Neural crest cell (in vitro differentiated cells): Measurements from ENCODE around the gene TCP1. TPM values are rescaled to one million over a fixed set of nuclear protein-coding genes. Genes with fewer than 3 reads are reported as not detected.
"Not testable (repeated sequence)": the region's sequence is repeated elsewhere in the genome, so short reads cannot be mapped to it uniquely, and the experiment has no call there.

Experiments used
- DNase-seq: peaks from one replicate; pipeline ENCODE4 v3.0.0; 2021; ENCODE audit warnings: low read depth, mixed read lengths, low spot score
- H3K27ac Mint-ChIP-seq: one replicate; pipeline ENCODE4 v1.8.0; 2021; ENCODE audit warnings: mild to moderate bottlenecking, mixed read lengths; ENCODE audit not compliant: unreplicated experiment
- H3K27me3 Mint-ChIP-seq: 2 replicates; pipeline ENCODE4 v1.8.0; 2021; ENCODE audit warnings: low read depth, mild to moderate bottlenecking, mixed read lengths
- H3K36me3 Mint-ChIP-seq: 2 replicates; pipeline ENCODE4 v1.8.0; 2021; ENCODE audit warnings: low read depth, mild to moderate bottlenecking, mixed read lengths
- H3K4me1 Mint-ChIP-seq: 2 replicates; pipeline ENCODE4 v1.8.0; 2021; ENCODE audit warnings: mixed read lengths
- H3K4me3 Mint-ChIP-seq: one replicate; pipeline ENCODE4 v1.8.0; 2021; ENCODE audit warnings: mild to moderate bottlenecking, mixed read lengths
- H3K9me3 Mint-ChIP-seq: 2 replicates; pipeline ENCODE4 v1.8.0; 2021; ENCODE audit warnings: mixed read lengths
- total RNA-seq: library from RNA; stranded (reverse); gene quantifications from 2 replicates; pipeline ENCODE4 v1.2.1, GENCODE V29; 2021
- TF ChIP-seq, protein P1 (sequence below): fragments of 200-600 bp; sonication (generic); conservative IDR thresholded peaks from 2 replicates; pipeline ENCODE4 v1.5.0; 2021; ENCODE audit warnings: antibody characterized with exemption, mild to moderate bottlenecking

TCP1 gene
- total RNA-seq, 1 donor from 2014 or later = 246 TPM

DNA sequence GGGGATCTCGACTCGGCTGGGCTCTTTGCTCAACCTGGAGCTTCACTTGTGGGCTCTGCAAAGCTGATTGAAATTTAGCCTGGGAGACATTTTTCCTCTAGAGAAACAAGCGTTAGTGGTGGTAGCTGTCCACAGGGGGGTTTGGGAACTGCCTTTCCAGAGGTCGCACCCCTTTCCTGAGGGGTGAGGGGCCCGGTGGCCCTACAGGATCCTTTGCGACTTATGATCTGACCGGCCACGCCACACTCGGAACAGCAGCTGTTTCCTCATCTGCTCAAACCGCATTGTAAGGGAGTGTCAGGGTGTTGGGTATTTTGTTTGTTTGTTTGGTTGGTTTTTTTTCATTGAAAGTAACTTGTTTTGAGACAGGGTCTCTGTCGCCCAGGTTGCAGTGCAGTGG, 31.7 kb upstream of the TCP1 start:
- no peak for DNase-seq
- Mint-ChIP-seq H3K27ac (no peak overlapping the region), H3K36me3 (no peaks in the 10 kb centered on the region), H3K27me3 (peaks cover 6% of the 10 kb centered on the region), H3K4me1 (peaks cover 15% of the 10 kb centered on the region), H3K9me3 (no peaks in the 10 kb centered on the region), H3K4me3 (no peak overlapping the region)
- TF ChIP-seq, protein P1, sequence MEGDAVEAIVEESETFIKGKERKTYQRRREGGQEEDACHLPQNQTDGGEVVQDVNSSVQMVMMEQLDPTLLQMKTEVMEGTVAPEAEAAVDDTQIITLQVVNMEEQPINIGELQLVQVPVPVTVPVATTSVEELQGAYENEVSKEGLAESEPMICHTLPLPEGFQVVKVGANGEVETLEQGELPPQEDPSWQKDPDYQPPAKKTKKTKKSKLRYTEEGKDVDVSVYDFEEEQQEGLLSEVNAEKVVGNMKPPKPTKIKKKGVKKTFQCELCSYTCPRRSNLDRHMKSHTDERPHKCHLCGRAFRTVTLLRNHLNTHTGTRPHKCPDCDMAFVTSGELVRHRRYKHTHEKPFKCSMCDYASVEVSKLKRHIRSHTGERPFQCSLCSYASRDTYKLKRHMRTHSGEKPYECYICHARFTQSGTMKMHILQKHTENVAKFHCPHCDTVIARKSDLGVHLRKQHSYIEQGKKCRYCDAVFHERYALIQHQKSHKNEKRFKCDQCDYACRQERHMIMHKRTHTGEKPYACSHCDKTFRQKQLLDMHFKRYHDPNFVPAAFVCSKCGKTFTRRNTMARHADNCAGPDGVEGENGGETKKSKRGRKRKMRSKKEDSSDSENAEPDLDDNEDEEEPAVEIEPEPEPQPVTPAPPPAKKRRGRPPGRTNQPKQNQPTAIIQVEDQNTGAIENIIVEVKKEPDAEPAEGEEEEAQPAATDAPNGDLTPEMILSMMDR = no peak

DNA sequence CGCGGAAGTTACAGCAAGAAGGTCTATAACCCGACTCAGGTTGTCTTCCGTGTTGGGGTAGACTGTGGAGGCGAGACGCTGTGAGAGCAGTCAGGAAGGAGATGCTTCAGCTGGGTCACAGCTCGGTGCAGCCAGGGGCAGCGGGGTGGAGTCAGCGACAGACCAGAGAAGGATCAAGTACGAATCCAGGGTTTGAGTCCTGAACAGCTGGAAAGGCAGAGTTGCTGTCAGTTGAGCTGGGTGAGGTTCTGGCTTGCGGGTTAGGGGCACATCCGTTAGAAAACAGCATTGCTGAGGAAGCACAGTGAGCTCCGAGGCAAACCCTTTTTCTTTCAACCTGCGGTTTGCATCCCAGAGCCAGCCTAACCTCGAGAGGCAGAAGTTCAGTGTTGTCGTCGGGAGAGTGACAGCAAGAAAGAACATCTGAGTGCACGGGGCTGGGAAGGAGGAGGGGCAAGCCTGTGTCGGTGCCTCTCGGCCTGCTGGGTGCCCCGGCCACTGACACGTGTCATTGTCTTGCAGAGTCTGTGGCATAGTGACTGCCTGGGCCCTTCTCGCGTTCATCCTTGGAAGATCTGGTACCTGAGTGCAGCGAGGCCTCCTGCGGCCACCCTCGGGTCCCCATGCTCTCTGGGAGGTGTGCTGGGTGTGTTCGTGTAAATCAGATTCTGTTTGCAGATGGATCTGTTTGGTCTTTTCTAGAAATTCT, 30.7 kb upstream of the TCP1 start:
- DNase-seq = peak; percentile 11
- peak overlapping the region; percentile 23 for H3K27ac Mint-ChIP-seq
- no peaks in the 10 kb centered on the region for H3K36me3 Mint-ChIP-seq

DNA sequence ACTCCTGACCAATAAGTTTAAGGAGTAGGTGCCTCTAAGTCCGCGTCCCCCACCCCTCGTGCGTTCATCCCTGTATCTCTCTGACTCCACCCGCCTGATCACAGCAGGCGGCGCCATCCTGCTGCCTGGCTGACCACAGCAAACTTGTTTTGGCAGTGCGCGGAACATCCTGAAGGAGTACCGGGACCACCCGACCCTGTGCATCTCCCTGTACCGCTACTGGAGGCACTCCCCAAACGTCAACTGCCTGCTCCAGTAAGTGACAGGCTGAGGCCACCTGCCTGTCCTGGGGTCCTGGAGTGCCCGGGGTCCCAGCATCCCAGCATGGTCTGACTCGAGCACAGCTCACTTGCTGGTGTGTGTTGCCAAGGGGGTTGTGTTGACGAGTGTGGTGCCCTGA, 29.7 kb upstream of the TCP1 start:
- H3K27ac Mint-ChIP-seq = no peak overlapping the region

More for the DNA sequence above, 30.7 kb upstream of the TCP1 start:
- Mint-ChIP-seq H3K9me3 (no peaks in the 10 kb centered on the region), H3K27me3 (peaks cover 6% of the 10 kb centered on the region), H3K4me1 (peaks cover 19% of the 10 kb centered on the region), H3K4me3 (no peak overlapping the region)
- TF ChIP-seq, protein P1 = no peak

DNA sequence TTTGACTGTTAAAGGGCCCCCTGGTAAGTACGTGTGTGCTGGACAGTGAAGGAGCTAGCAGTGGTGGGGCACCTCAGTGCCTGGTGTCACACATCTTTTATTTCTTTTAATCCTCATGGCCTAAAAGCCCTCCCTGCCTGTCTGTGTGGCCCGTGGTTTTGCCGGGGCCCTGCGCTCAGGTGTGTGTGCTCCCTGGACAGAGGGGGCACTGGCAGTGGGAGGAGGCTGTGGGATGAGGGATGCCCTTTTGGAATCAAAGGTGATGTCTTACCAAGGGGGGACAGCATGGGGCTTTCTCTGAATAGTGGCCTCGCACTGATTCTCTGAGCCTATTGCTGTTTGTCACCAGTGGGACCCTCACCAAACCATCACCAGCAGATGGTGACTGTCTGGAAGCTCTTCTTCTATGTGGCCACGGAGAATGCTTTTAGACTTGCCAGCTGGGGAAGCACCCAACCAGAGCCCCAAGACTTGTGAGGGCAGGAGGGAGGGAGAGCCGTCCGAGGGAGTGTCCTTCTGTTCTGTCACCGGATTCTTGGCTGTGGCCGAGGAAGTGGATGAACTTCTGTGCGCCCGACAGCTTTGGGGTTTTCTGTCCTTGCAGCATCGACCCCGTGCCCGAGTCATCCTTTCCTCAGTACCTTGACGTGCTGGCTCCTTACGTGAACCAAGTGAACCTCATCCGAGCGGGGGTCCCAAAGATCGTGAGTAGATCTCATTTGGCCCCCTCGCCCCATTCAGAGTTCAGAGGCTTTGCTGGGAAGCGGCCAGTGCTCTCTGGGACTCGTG, 28.7 kb upstream of the TCP1 start:
- Mint-ChIP-seq H3K27ac (no peak overlapping the region), H3K4me1 (peaks cover 20% of the 10 kb centered on the region), H3K4me3 (no peak overlapping the region), H3K9me3 (no peaks in the 10 kb centered on the region), H3K36me3 (no peaks in the 10 kb centered on the region), H3K27me3 (peaks cover 6% of the 10 kb centered on the region)
- TF ChIP-seq, protein P1 = no peak
- no peak for DNase-seq

More for the DNA sequence above, 29.7 kb upstream of the TCP1 start:
- peaks cover 6% of the 10 kb centered on the region for H3K27me3 Mint-ChIP-seq
- H3K36me3 Mint-ChIP-seq = no peaks in the 10 kb centered on the region
- DNase-seq = no peak
- no peak overlapping the region for H3K4me3 Mint-ChIP-seq
- TF ChIP-seq, protein P1 = no peak
- H3K4me1 Mint-ChIP-seq = peaks cover 20% of the 10 kb centered on the region
- no peaks in the 10 kb centered on the region for H3K9me3 Mint-ChIP-seq

DNA sequence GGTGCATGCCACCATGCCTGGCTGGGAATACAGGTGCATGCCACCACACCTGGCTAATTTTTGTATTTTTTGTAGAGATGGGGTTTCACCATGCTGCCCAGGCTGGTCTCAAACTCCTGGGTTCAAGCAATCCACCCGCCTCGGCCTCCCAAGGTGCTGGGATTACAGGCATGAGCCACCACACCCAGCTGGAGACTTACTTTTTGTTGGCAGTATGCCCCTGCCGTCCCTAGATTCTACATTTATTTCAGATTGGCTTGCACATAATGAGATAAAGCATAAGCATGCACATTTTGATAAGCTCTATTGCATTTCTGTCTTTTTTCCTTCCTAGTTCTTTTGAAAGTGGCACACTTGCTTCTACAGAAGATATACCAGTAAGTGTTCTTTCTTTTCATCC, 27.4 kb upstream of the TCP1 start:
- DNase-seq, H3K36me3 Mint-ChIP-seq, H3K4me3 Mint-ChIP-seq, H3K27me3 Mint-ChIP-seq, H3K9me3 Mint-ChIP-seq, H3K27ac Mint-ChIP-seq: not testable (repeated sequence)
- H3K4me1 Mint-ChIP-seq = peaks cover 20% of the 10 kb centered on the region

DNA sequence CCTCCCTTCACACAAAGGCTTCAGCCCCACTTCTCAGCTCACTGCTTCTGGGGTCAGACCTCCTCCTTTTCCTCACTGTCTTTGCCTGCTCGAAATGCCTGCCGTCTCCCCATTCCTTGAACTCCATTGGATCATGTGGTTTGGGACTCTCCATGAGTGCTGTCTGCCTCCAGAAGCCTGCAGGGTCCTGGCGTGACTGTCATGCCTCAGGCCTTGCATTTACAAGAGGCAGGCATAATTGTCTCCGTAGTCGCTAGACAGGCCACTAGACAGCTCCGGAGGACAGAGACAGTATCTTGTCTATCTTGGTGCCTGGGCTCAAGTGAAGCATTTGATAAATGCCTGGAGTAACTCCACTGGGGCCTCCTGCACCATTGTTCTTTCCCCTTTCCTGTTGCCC, 26.0 kb upstream of the TCP1 start:
- no peak overlapping the region for H3K4me3 Mint-ChIP-seq

More for the DNA sequence above, 26.0 kb upstream of the TCP1 start:
- Mint-ChIP-seq H3K27ac (peak overlapping the region; percentile 82), H3K4me1 (peaks cover 23% of the 10 kb centered on the region), H3K27me3 (peaks cover 6% of the 10 kb centered on the region), H3K9me3 (no peaks in the 10 kb centered on the region), H3K36me3 (no peaks in the 10 kb centered on the region)
- TF ChIP-seq, protein P1 = no peak
- no peak for DNase-seq
